H1 (cell line): ENCODE data around the gene OR4C11. TPM values are rescaled to one million over a fixed set of nuclear protein-coding genes. Genes with fewer than 3 reads are reported as not detected.

Experiments used
- CTCF ChIA-PET: fragments of 300-600 bp; sonication (Branson Sonifier 250); formaldehyde crosslinking; loops from one replicate; lab custom pipeline; 2021; ENCODE audit not compliant: partially characterized antibody; lab: Charles Lee
- POLR2A ChIA-PET: fragments of 300-600 bp; sonication (Branson Sonifier 250); formaldehyde crosslinking; loops from one replicate; lab custom pipeline; 2021; ENCODE audit warnings: inconsistent platforms; ENCODE audit not compliant: partially characterized antibody; lab: Charles Lee
- DNase-seq, 2 experiments: peaks; one replicate each; pipeline versions ENCODE4 v3.0.0 to v3.0.0-alpha.2; 2010 to 2022; ENCODE audit warnings: low spot score in 2 of 2, low read depth in 1 of 2, mixed read lengths in 1 of 2
- FAIRE-seq: peaks from 2 replicates; lab custom pipeline; 2011; peaks lifted over from hg19 to GRCh38; lab: Jason Lieb, UNC
- H2AFZ ChIP-seq: 2 replicates; pipeline ENCODE4 v1.8.1; 2012; ENCODE audit warnings: low read length, inconsistent platforms
- H2AK5ac ChIP-seq: 2 replicates; pipeline ENCODE4 v1.6.1; 2013; ENCODE audit warnings: low read depth, low read length
- H2BK120ac ChIP-seq: replicated peaks from 2 replicates; pipeline ENCODE3; 2013; ENCODE audit warnings: low read depth, low read length, inconsistent platforms
- H2BK12ac ChIP-seq: 2 replicates; pipeline ENCODE4 v1.6.1; 2013; ENCODE audit warnings: low read depth, low read length
- H2BK15ac ChIP-seq: 2 replicates; pipeline ENCODE4 v1.6.1; 2013; ENCODE audit warnings: low read length
- H2BK20ac ChIP-seq: 2 replicates; pipeline ENCODE4 v1.6.1; 2013; ENCODE audit warnings: low read length
- H2BK5ac ChIP-seq: 2 replicates; pipeline ENCODE4 v1.6.1; 2013; ENCODE audit warnings: low read depth, low read length
- H3K14ac ChIP-seq: 2 replicates; pipeline ENCODE4 v1.6.1; 2013; ENCODE audit warnings: inconsistent platforms; ENCODE audit not compliant: insufficient read length
- H3K18ac ChIP-seq: 2 replicates; pipeline ENCODE4 v1.6.1; 2013; ENCODE audit warnings: low read length; ENCODE audit errors: extremely low read depth
- H3K23ac ChIP-seq: 2 replicates; pipeline ENCODE4 v1.6.1; 2013; ENCODE audit warnings: inconsistent platforms; ENCODE audit not compliant: insufficient read length
- H3K23me2 ChIP-seq: 2 replicates; pipeline ENCODE4 v1.6.1; 2013; ENCODE audit warnings: low read depth, low read length
- H3K27ac ChIP-seq: 2 replicates; pipeline ENCODE4 v1.6.1; 2011; ENCODE audit warnings: low read depth, low read length, inconsistent platforms
- H3K27me3 ChIP-seq, 4 experiments: replicated peaks in 1 of 4; 1 replicate in 1 of 4; 2 replicates in 3 of 4; pipeline versions ENCODE4 v1.6.1 to v1.8.1; 2011 to 2013; ENCODE audit warnings: low read length in 3 of 4, mild to moderate bottlenecking in 3 of 4, inconsistent platforms in 2 of 4, mixed read lengths in 2 of 4, moderate library complexity in 1 of 4; ENCODE audit not compliant: control insufficient read depth in 3 of 4, insufficient read depth in 3 of 4; ENCODE audit errors: extremely low read depth in 1 of 4
- H3K36me3 ChIP-seq, 4 experiments: 2 replicates each; pipeline versions ENCODE4 v1.6.1 to v1.8.1; 2011 to 2013; ENCODE audit warnings: mild to moderate bottlenecking in 4 of 4, low read length in 3 of 4, moderate library complexity in 2 of 4, control low read depth in 1 of 4, inconsistent platforms in 1 of 4; ENCODE audit not compliant: insufficient read depth in 4 of 4, control insufficient read depth in 2 of 4
- H3K4ac ChIP-seq: replicated peaks from 2 replicates; pipeline ENCODE3; 2013; ENCODE audit warnings: low read length, low read depth, mixed read lengths, inconsistent platforms; ENCODE audit not compliant: insufficient read length
- H3K4me1 ChIP-seq, 4 experiments: replicated peaks in 1 of 4; 1 replicate in 1 of 4; 2 replicates in 3 of 4; pipeline versions ENCODE4 v1.6.1 to v1.8.1; 2011 to 2013; ENCODE audit warnings: low read length in 3 of 4, inconsistent platforms in 2 of 4, mixed read lengths in 1 of 4; ENCODE audit not compliant: insufficient read depth in 4 of 4, control insufficient read depth in 3 of 4
- H3K4me2 ChIP-seq, 2 experiments: 2 replicates each; pipeline versions ENCODE4 v1.6.1 to v1.8.1; 2011 to 2013; ENCODE audit warnings: low read depth in 2 of 2, low read length in 2 of 2, control low read depth in 1 of 2, inconsistent platforms in 1 of 2, mild to moderate bottlenecking in 1 of 2; ENCODE audit not compliant: insufficient read depth in 1 of 2
- H3K4me3 ChIP-seq, 4 experiments: fragments of 200-600, 300-600 bp in 1 of 4; sonication (generic), shearing (Covaris generic), sonication (Bioruptor Twin) in 1 of 4; 2 replicates each; pipeline versions ENCODE4 v1.5.1 to v1.8.1; 2011 to 2016; ENCODE audit warnings: low read length in 4 of 4, low read depth in 3 of 4, control low read depth in 2 of 4, inconsistent platforms in 2 of 4, mild to moderate bottlenecking in 2 of 4, mixed read lengths in 1 of 4, moderate library complexity in 1 of 4; ENCODE audit not compliant: insufficient read depth in 2 of 4; ENCODE audit errors: extremely low read depth in 1 of 4
- H3K56ac ChIP-seq: replicated peaks from 2 replicates; pipeline ENCODE3; 2013; ENCODE audit warnings: low read depth, mild to moderate bottlenecking, mixed read lengths, low read length, inconsistent platforms; ENCODE audit not compliant: insufficient read length
- H3K79me1 ChIP-seq: 2 replicates; pipeline ENCODE4 v1.6.1; 2013; ENCODE audit warnings: low read depth, low read length, control low read depth
- H3K79me2 ChIP-seq, 2 experiments: 2 replicates each; pipeline versions ENCODE4 v1.6.1 to v1.8.1; 2012 to 2013; ENCODE audit warnings: low read length in 2 of 2, mild to moderate bottlenecking in 2 of 2, inconsistent platforms in 1 of 2; ENCODE audit not compliant: insufficient read depth in 2 of 2, control insufficient read depth in 1 of 2
- H3K9ac ChIP-seq, 4 experiments: replicated peaks in 1 of 4; 1 replicate in 1 of 4; 2 replicates in 3 of 4; pipeline versions ENCODE4 v1.6.1 to v1.8.1; 2011 to 2013; ENCODE audit warnings: low read depth in 3 of 4, low read length in 3 of 4, control low read depth in 2 of 4, mild to moderate bottlenecking in 2 of 4, moderate library complexity in 2 of 4, inconsistent platforms in 1 of 4; ENCODE audit errors: extremely low read depth in 1 of 4
- H3K9me3 ChIP-seq, 2 experiments: 2 replicates each; pipeline versions ENCODE4 v1.6.1 to v1.8.1; 2012 to 2013; ENCODE audit warnings: mild to moderate bottlenecking in 2 of 2, moderate library complexity in 2 of 2, control low read depth in 1 of 2, inconsistent platforms in 1 of 2, low read depth in 1 of 2, low read length in 1 of 2, mixed read lengths in 1 of 2; ENCODE audit not compliant: insufficient read depth in 2 of 2
- H4K20me1 ChIP-seq, 2 experiments: replicated peaks in 1 of 2; 2 replicates each; pipeline versions ENCODE3 to v1.8.1; 2011 to 2013; ENCODE audit warnings: inconsistent platforms in 2 of 2, low read length in 2 of 2, mild to moderate bottlenecking in 1 of 2; ENCODE audit not compliant: insufficient read depth in 2 of 2, control insufficient read depth in 1 of 2
- H4K5ac ChIP-seq: 2 replicates; pipeline ENCODE4 v1.6.1; 2013; ENCODE audit warnings: low read length, low read depth, mixed read lengths, inconsistent platforms; ENCODE audit not compliant: insufficient read length
- H4K8ac ChIP-seq: 2 replicates; pipeline ENCODE4 v1.8.0; 2013; ENCODE audit warnings: mild to moderate bottlenecking, moderate library complexity, low read length, inconsistent platforms; ENCODE audit not compliant: insufficient read depth; ENCODE audit errors: extremely low read depth
- H4K91ac ChIP-seq: replicated peaks from 2 replicates; pipeline ENCODE3; 2013; ENCODE audit warnings: low read length, mixed read lengths, inconsistent platforms; ENCODE audit not compliant: insufficient read length
- CREB1 ChIP-seq: IDR thresholded peaks from 2 replicates; pipeline ENCODE4 v1.6.1; 2012; ENCODE audit warnings: inconsistent platforms
- CTBP2 ChIP-seq: IDR thresholded peaks from 2 replicates; pipeline ENCODE4 v1.7.0; 2011; ENCODE audit warnings: borderline replicate concordance, mild to moderate bottlenecking, moderate library complexity, mixed read lengths, low read length; ENCODE audit not compliant: insufficient read depth, insufficient read length
- FOSL1 ChIP-seq: IDR thresholded peaks from 2 replicates; pipeline ENCODE4 v1.6.1; 2011; ENCODE audit warnings: mild to moderate bottlenecking, low read depth, low read length, moderate library complexity; ENCODE audit not compliant: insufficient read depth
- JUND ChIP-seq: IDR thresholded peaks from 2 replicates; pipeline ENCODE4 v1.6.1; 2011; ENCODE audit warnings: mild to moderate bottlenecking, improper control_type of control experiment, low read length
- KDM5A ChIP-seq: fragments of 200-600 bp; IDR thresholded peaks from 2 replicates; pipeline ENCODE4 v1.7.1; 2012; ENCODE audit warnings: mild to moderate bottlenecking, low read length, inconsistent platforms, mixed read lengths
- NANOG ChIP-seq: IDR thresholded peaks from 2 replicates; pipeline ENCODE4 v1.6.1; 2011; ENCODE audit warnings: low read length, low read depth, mild to moderate bottlenecking, inconsistent platforms; ENCODE audit not compliant: insufficient read depth, poor library complexity, severe bottlenecking
- NRF1 ChIP-seq: IDR thresholded peaks from 2 replicates; pipeline ENCODE4 v1.6.1; 2011; ENCODE audit warnings: mild to moderate bottlenecking, low read depth, low read length, improper control_type of control experiment
- RXRA ChIP-seq: IDR thresholded peaks from 2 replicates; pipeline ENCODE4 v1.6.1; 2011; ENCODE audit warnings: low read depth, mild to moderate bottlenecking, low read length, moderate library complexity; ENCODE audit not compliant: insufficient read depth
- SIN3A ChIP-seq, 2 experiments: IDR thresholded peaks in 1 of 2; conservative IDR thresholded peaks in 1 of 2; 2 replicates each; pipeline ENCODE4 v1.6.1; 2011 to 2012; ENCODE audit warnings: low read length in 2 of 2, improper control_type of control experiment in 1 of 2, low read depth in 1 of 2, mild to moderate bottlenecking in 1 of 2
- SIX5 ChIP-seq: IDR thresholded peaks from 2 replicates; pipeline ENCODE4 v1.6.1; 2011; ENCODE audit warnings: mild to moderate bottlenecking, low read depth, low read length
- SUZ12 ChIP-seq: fragments of 200-600 bp; sonication (generic); IDR thresholded peaks from 2 replicates; pipeline ENCODE4 v1.6.1; 2012; ENCODE audit warnings: mild to moderate bottlenecking, inconsistent platforms, low read length, moderate library complexity, mixed read lengths
- TAF7 ChIP-seq: optimal IDR thresholded peaks from 2 replicates; pipeline ENCODE3; 2011; ENCODE audit warnings: low read depth, mild to moderate bottlenecking, inconsistent platforms, low read length, moderate library complexity, borderline replicate concordance
- TBP ChIP-seq: IDR thresholded peaks from 2 replicates; pipeline ENCODE4 v1.6.1; 2011; ENCODE audit warnings: low read depth, low read length, improper control_type of control experiment
- ZNF274 ChIP-seq: IDR thresholded peaks from 2 replicates; pipeline ENCODE4 v1.7.0; 2012; ENCODE audit warnings: low read length, borderline replicate concordance; ENCODE audit errors: extremely low read depth
- polyA plus RNA-seq, 7 experiments: library from polyadenylated mRNA; depleted of rRNA in 3 of 7; stranded (reverse) in 5 of 7; unstranded in 2 of 7; fragments of >200 nt in 5 of 7; fragments of 200-250 nt in 2 of 7; gene quantifications; 1 replicate in 5 of 7; 2 replicates in 1 of 7; 4 replicates in 1 of 7; pipeline versions ENCODE4 v1.2.1 to v1.2.3, GENCODE V29; 2011 to 2013; ENCODE audit warnings: missing spikeins in 2 of 7, mixed read lengths in 2 of 7
- total RNA-seq: library from RNA; stranded (reverse); fragmentation: NEBNext Ultra II Directional; extraction: Animal tissue kit (Norgen Biotek cat#: 25700); gene quantifications from 2 replicates; pipeline ENCODE4 v1.2.1, GENCODE V29; 2021

Gene OR4C11
- total and polyA plus RNA-seq, 2 of the 8 experiments (the other 6 are each of a cell fraction or from before 2014, with no cell fraction given), result not detected

DNA sequence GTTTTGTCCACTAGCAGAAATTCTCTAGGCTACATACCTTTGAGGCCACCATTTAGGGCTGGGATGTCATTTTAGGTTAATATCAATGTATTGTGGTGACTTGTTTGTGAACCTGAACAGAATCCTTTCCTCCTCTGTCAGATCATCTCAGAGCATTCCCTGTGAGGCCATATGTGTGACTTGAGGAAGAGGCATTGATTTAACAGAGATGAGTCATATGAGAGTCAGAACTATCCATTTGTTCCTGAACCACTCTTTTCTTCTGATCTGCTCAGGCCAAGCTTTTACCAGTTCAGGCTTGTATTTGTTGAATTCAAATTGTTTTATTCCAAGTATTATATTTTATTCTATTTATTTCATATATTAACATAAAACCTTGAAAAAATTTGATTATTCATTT, 47.7 kb upstream of the OR4C11 start:
- Histone ChIP-seq H2BK12ac (no peak overlapping the region), H4K91ac (no peak overlapping the region), H3K4me3 (no peak overlapping the region), H3K9me3 (peaks cover 22 to 41% of the 10 kb centered on the region in 2 experiments), H3K4me1 (no peaks in the 10 kb centered on the region), H3K18ac (no peak overlapping the region), H4K8ac (no peak overlapping the region), H3K36me3 (no peaks in the 10 kb centered on the region), H3K23ac (no peak overlapping the region), H2BK5ac (no peak overlapping the region), H3K9ac (no peak overlapping the region), H3K27me3 (no peaks in the 10 kb centered on the region), H3K14ac (no peak overlapping the region), H4K5ac (no peak overlapping the region), H2BK120ac (no peak overlapping the region), H3K4me2 (no peak overlapping the region), H3K79me1 (no peaks in the 10 kb centered on the region), H2AFZ (no peak overlapping the region), H2AK5ac (no peak overlapping the region), H2BK15ac (no peak overlapping the region), H3K23me2 (no peaks in the 10 kb centered on the region), H2BK20ac (no peak overlapping the region), H3K27ac (no peak overlapping the region), H3K4ac (no peak overlapping the region), H3K56ac (no peak overlapping the region), H3K79me2 (no peaks in the 10 kb centered on the region), H4K20me1 (no peaks in the 10 kb centered on the region)
- ChIA-PET CTCF (no interaction called here), POLR2A (no interaction called here)
- no peak for DNase-seq
- FAIRE-seq, result no peak
- TF ChIP-seq FOSL1 (no peak), NANOG (no peak), ZNF274 (no peak), SIN3A (conservative IDR thresholded peaks at IDR 0.05 in 1 of 2, IDR thresholded peaks at IDR 0.05 in 1 of 2; ENCODE audit: low read depth in 1 of 2, low read length in 2 of 2) (no peak), NRF1 (no peak), CREB1 (no peak), TAF7 (no peak), CTBP2 (no peak), TBP (no peak), RXRA (no peak), KDM5A (no peak), SIX5 (no peak), SUZ12 (no peak), JUND (no peak)
